ENCODE measurements around the gene CNGA4.

The CNGA4 gene, protein sequence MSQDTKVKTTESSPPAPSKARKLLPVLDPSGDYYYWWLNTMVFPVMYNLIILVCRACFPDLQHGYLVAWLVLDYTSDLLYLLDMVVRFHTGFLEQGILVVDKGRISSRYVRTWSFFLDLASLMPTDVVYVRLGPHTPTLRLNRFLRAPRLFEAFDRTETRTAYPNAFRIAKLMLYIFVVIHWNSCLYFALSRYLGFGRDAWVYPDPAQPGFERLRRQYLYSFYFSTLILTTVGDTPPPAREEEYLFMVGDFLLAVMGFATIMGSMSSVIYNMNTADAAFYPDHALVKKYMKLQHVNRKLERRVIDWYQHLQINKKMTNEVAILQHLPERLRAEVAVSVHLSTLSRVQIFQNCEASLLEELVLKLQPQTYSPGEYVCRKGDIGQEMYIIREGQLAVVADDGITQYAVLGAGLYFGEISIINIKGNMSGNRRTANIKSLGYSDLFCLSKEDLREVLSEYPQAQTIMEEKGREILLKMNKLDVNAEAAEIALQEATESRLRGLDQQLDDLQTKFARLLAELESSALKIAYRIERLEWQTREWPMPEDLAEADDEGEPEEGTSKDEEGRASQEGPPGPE

DNA sequence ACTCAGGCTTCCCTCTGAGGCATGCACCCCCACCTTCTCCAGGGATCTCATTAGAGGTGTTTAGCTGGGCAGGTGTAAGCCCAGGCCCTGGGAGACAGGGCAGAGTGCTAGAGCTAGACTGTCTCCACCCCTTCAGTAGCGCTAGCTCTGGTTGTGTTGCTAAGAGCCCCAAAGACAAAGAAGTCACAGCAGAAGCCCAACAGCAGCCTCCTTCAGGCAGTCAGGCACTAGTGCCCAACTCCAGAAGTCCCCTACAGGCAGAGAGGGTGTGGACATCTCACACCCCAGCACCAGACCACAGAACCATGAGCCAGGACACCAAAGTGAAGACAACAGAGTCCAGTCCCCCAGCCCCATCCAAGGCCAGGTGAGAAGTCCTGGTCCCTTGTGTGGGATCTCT is at the start of gene CNGA4:
Gene CNGA4, plus strand, starts transcription at position 188 of the 400 bp plus-strand sequence. Its CDS starts 118 bp downstream, at position 306.
- Histone ChIP-seq H3K9me3 (ENCODE audit: severe bottlenecking) (no peaks in the 10 kb centered on the region), H3K4me3 (ENCODE audit: low read depth, low read length) (no peak within 1 kb of the TSS), H3K27ac (no peak within 1 kb of the TSS), H3K27me3 (ENCODE audit: insufficient read depth, low read depth, severe bottlenecking) (peaks cover 3% of the 10 kb centered on the region), H3K36me3 (no peaks in the 10 kb centered on the region)
- DNase-seq = no peak
- TF ChIP-seq, protein P1, sequence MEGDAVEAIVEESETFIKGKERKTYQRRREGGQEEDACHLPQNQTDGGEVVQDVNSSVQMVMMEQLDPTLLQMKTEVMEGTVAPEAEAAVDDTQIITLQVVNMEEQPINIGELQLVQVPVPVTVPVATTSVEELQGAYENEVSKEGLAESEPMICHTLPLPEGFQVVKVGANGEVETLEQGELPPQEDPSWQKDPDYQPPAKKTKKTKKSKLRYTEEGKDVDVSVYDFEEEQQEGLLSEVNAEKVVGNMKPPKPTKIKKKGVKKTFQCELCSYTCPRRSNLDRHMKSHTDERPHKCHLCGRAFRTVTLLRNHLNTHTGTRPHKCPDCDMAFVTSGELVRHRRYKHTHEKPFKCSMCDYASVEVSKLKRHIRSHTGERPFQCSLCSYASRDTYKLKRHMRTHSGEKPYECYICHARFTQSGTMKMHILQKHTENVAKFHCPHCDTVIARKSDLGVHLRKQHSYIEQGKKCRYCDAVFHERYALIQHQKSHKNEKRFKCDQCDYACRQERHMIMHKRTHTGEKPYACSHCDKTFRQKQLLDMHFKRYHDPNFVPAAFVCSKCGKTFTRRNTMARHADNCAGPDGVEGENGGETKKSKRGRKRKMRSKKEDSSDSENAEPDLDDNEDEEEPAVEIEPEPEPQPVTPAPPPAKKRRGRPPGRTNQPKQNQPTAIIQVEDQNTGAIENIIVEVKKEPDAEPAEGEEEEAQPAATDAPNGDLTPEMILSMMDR (IDR thresholded peaks at IDR 0.05; ENCODE audit: low read depth, low read length) = no peak

DNA sequence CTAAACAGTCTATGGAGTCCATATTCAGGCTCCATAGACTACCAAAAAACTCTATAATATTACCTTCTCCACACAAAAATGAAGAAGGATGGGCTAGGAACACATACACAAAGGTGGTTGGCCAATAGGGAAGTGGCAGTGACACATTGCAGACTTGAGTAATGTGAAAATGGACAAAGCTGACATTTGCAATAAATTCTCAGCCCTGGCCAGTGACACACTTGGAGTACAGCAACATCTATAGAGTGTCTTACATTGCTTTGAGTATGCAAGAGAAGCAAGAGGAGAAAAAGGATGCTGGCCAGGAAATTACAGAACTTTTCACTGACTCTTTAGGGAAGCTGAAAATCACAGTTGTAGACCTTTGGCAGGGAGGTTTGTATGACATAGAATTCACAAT is 47.1 kb upstream of the CNGA4 start:
- TF ChIP-seq, protein P1 (IDR thresholded peaks at IDR 0.05; ENCODE audit: low read depth, low read length) = no peak
- Histone ChIP-seq H3K27ac (no peak overlapping the region), H3K9me3 (ENCODE audit: severe bottlenecking) (no peaks in the 10 kb centered on the region), H3K27me3 (ENCODE audit: insufficient read depth, low read depth, severe bottlenecking) (no peaks in the 10 kb centered on the region), H3K36me3 (no peaks in the 10 kb centered on the region), H3K4me3 (ENCODE audit: low read depth, low read length) (no peak overlapping the region)
- no peak for DNase-seq

DNA sequence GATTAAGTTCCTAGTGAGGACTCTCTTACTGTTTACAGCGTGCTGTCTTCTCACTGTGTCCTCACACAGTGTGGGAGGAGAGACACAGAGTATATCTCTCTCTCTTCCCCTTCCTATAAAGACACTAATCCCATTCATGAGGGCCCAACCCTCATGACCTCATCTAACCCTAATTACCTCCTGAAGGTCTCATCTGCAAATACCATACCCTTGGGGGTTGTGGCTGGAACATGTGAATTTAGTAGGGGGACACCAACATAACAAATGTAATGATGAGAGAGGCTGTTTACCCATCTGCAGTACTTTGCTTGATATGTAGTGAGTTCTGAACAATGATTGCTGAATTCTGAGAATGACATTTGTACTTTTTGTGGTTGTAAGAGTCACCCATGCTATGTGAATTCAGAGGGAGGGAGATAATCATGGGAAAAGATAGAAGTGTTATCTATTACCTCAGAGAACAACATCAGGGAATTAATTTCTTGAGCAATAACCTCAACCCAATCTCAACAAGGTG is 44.8 kb upstream of the CNGA4 start:
- TF ChIP-seq, protein P1 (IDR thresholded peaks at IDR 0.05; ENCODE audit: low read depth, low read length) = no peak
- Histone ChIP-seq H3K27me3 (ENCODE audit: insufficient read depth, low read depth, severe bottlenecking) (no peaks in the 10 kb centered on the region), H3K4me3 (ENCODE audit: low read depth, low read length) (no peak overlapping the region), H3K27ac (no peak overlapping the region), H3K36me3 (no peaks in the 10 kb centered on the region), H3K9me3 (ENCODE audit: severe bottlenecking) (no peaks in the 10 kb centered on the region)
- DNase-seq = no peak

DNA sequence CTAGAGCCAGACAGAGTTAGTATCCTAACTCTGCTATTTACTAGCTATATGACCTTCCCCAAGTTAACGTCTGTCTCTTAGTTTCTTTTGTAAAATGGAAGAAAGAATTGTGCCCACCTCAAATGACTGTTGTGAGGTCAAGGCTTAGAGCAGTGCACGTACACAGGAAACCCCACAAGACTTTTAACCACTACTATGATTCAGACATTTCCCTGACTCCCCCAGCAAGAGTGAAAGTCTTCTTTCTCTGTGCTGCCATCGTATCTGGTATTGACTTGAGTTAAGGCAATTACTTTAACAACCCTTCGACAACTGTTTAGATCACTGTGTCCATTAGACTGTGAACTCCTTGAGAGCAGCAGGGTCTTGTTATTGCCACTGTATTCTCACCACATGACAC is 42.5 kb upstream of the CNGA4 start:
- TF ChIP-seq, protein P1 (IDR thresholded peaks at IDR 0.05; ENCODE audit: low read depth, low read length) = no peak
- no peaks in the 10 kb centered on the region for H3K36me3 ChIP-seq
- no peaks in the 10 kb centered on the region for H3K27me3 ChIP-seq (ENCODE audit: insufficient read depth, low read depth, severe bottlenecking)
- no peak overlapping the region for H3K4me3 ChIP-seq (ENCODE audit: low read depth, low read length)
- DNase-seq = no peak
- H3K9me3 ChIP-seq (ENCODE audit: severe bottlenecking) = no peaks in the 10 kb centered on the region
- no peak overlapping the region for H3K27ac ChIP-seq

DNA sequence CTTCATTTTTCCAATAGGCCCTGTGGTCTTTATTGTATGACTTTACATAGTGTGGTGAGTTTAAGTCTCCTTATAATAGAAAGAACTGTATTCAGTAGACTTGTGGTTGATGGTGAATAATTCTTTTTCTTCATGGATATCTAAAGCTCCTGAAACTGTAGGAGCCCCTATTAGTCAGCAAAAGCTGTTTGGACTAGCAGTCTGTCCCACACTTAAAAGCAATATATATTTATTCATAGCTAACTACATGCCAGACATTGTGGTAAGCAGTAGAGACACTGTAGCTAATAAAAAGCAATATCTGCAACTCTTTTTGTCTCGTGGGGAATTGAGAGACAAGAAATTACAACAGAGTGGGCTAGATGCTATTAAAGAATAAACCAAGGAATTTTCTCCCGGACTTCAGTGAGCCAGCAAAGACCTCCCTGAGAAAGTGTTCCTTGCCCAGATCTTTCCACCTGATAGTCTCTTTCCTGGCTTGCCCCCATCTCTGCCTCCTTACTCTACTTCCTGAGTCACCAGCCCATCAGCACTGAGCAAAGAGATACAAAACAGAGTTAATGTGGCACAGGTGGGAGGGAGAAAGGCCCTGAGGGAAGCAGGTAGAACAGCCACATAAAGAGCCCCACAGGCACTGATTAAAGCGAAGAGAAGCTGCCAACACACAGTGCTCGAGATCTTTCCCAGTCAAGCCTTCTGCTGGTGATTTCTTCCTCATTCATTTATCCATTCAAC is 41.3 kb upstream of the CNGA4 start:
- H3K36me3 ChIP-seq = no peaks in the 10 kb centered on the region; the same call in 1 of the 2 replicates
- H3K9me3 ChIP-seq (ENCODE audit: severe bottlenecking) = no peaks in the 10 kb centered on the region
- DNase-seq = no peak
- no peaks in the 10 kb centered on the region for H3K27me3 ChIP-seq (ENCODE audit: insufficient read depth, low read depth, severe bottlenecking)
- TF ChIP-seq, protein P1 (IDR thresholded peaks at IDR 0.05; ENCODE audit: low read depth, low read length) = no peak
- no peak overlapping the region for H3K27ac ChIP-seq
- H3K4me3 ChIP-seq (ENCODE audit: low read depth, low read length) = no peak overlapping the region

Measured in WERI-Rb-1 (cell line).